GM12891 (cell line): ENCODE measurements around the gene LRRC53.

Experiments used
- DNase-seq: peaks from one replicate; pipeline ENCODE4 v3.0.0; 2011; ENCODE audit warnings: low spot score; ENCODE audit not compliant: insufficient read length
- FAIRE-seq: peaks from 2 replicates; lab custom pipeline; 2011; peaks lifted over from hg19 to GRCh38; lab: Jason Lieb, UNC
- PAX5 ChIP-seq: IDR thresholded peaks from 2 replicates; pipeline ENCODE4 v1.6.1; 2011; ENCODE audit warnings: low read length, moderate library complexity, mild to moderate bottlenecking; ENCODE audit not compliant: insufficient read depth, severe bottlenecking
- POLR2A ChIP-seq: IDR thresholded peaks from 2 replicates; pipeline ENCODE4 v1.6.1; 2011; ENCODE audit warnings: low read depth, low read length, control low read depth
- POLR2AphosphoS5 ChIP-seq: IDR thresholded peaks from 2 replicates; pipeline ENCODE4 v1.6.1; 2011; ENCODE audit warnings: low read depth, low read length, control low read depth
- POU2F2 ChIP-seq: IDR thresholded peaks from 2 replicates; pipeline ENCODE4 v1.6.1; 2011; ENCODE audit warnings: low read depth, mild to moderate bottlenecking, control low read depth, low read length, moderate library complexity
- SPI1 ChIP-seq: IDR thresholded peaks from 2 replicates; pipeline ENCODE4 v1.6.1; 2011; ENCODE audit warnings: low read depth, low read length, control low read depth
- TAF1 ChIP-seq: IDR thresholded peaks from 2 replicates; pipeline ENCODE4 v1.6.1; 2011; ENCODE audit warnings: low read depth, low read length, control low read depth

LRRC53 gene

GRCh38 chr1:74502858-74503257 is 9.6 kb downstream of the LRRC53 start:
- TF ChIP-seq POLR2A (no peak), POLR2AphosphoS5 (no peak), PAX5 (no peak), TAF1 (no peak), SPI1 (peak; percentile 70), POU2F2 (no peak)
- no peak for DNase-seq
- FAIRE-seq: no peak

GRCh38 chr1:74502432-74502831 is 10.0 kb downstream of the LRRC53 start:
- DNase-seq (no peak), FAIRE-seq (no peak)
- no peak for TF ChIP-seq TAF1
- no peak for TF ChIP-seq POU2F2
- no peak for TF ChIP-seq PAX5
- no peak for TF ChIP-seq POLR2AphosphoS5
- no peak for TF ChIP-seq POLR2A
- no peak for TF ChIP-seq SPI1

- TF ChIP-seq SPI1 (no peak), TAF1 (no peak), POU2F2 (no peak), POLR2A (no peak), POLR2AphosphoS5 (no peak)
- no peak for DNase-seq
- FAIRE-seq: no peak
Observed at GRCh38 chr1:74498901-74499300, 13.5 kb downstream of the LRRC53 start.

- DNase-seq: no peak
- no peak for TF ChIP-seq POLR2AphosphoS5
- TF ChIP-seq POU2F2: no peak
- no peak for TF ChIP-seq SPI1
- TF ChIP-seq PAX5: no peak
- no peak for TF ChIP-seq POLR2A
- TF ChIP-seq TAF1: no peak
- FAIRE-seq: no peak
Observed at GRCh38 chr1:74496669-74497068, 15.7 kb downstream of the LRRC53 start.

- DNase-seq: no peak
- FAIRE-seq: no peak
- TF ChIP-seq POLR2AphosphoS5 (no peak), POLR2A (no peak), PAX5 (no peak), TAF1 (no peak), SPI1 (no peak), POU2F2 (no peak)
Observed at GRCh38 chr1:74486036-74486435, 26.4 kb downstream of the LRRC53 start.

GRCh38 chr1:74485622-74486021 is 26.8 kb downstream of the LRRC53 start:
- FAIRE-seq (no peak), DNase-seq (no peak)
- TF ChIP-seq POLR2AphosphoS5: no peak
- TF ChIP-seq PAX5: no peak
- no peak for TF ChIP-seq SPI1
- TF ChIP-seq POLR2A: no peak
- no peak for TF ChIP-seq POU2F2
- no peak for TF ChIP-seq TAF1

- TF ChIP-seq TAF1 (no peak), PAX5 (no peak), SPI1 (no peak), POLR2A (no peak)
- DNase-seq (no peak), FAIRE-seq (no peak)
Observed at GRCh38 chr1:74481607-74482006, 30.8 kb downstream of the LRRC53 start.

- no peak for TF ChIP-seq PAX5
- TF ChIP-seq POLR2AphosphoS5: no peak
- TF ChIP-seq TAF1: no peak
- TF ChIP-seq POLR2A: no peak
- no peak for TF ChIP-seq POU2F2
- TF ChIP-seq SPI1: no peak
- DNase-seq (no peak), FAIRE-seq (no peak)
Observed at GRCh38 chr1:74480068-74480467, 32.3 kb downstream of the LRRC53 start.

- FAIRE-seq: no peak
Observed at GRCh38 chr1:74478979-74479378, 33.4 kb downstream of the LRRC53 start.

GRCh38 chr1:74474585-74474984 is 37.8 kb downstream of the LRRC53 start:
- TF ChIP-seq SPI1 (no peak), POU2F2 (no peak), TAF1 (no peak), POLR2A (no peak), PAX5 (no peak), POLR2AphosphoS5 (no peak)
- no peak for FAIRE-seq
- DNase-seq: no peak

More at GRCh38 chr1:74478979-74479378, 33.4 kb downstream of the LRRC53 start:
- DNase-seq: no peak
- no peak for TF ChIP-seq PAX5
- no peak for TF ChIP-seq POLR2A
- no peak for TF ChIP-seq POU2F2
- TF ChIP-seq TAF1: no peak
- no peak for TF ChIP-seq SPI1
- TF ChIP-seq POLR2AphosphoS5: no peak
